ENCODE measurements around the gene AGPAT1. TPM values are rescaled to one million over a fixed set of nuclear protein-coding genes. Genes with fewer than 3 reads are reported as not detected.
A peak's percentile ranks its signal among the peaks of the same experiment; 100 is the strongest.

The AGPAT1 gene
- total RNA-seq, 2 donors from 2014 or later = 54.8 to 58.1 TPM

- intact Hi-C loops (cut with DNase I) = loop anchor here in 1 of 2 donors (5.0 kb wide), 1 partner anchor 1068 kb away; no protein-coding TSS in a partner anchor
- peak; percentile 36 to 51 for ATAC-seq
- no peak for DNase-seq
Observed at GRCh38 chr6:32129297-32130088, 46.4 kb downstream of the AGPAT1 start.

- DNase-seq = no peak
- intact Hi-C loops (cut with DNase I) = loop anchor here in 1 of 2 donors (5.0 kb wide), 1 partner anchor 1068 kb away; no protein-coding TSS in a partner anchor
Observed at GRCh38 chr6:32128751-32129296, 47.1 kb downstream of the AGPAT1 start.

GRCh38 chr6:32127717-32128592, 47.9 kb downstream of the AGPAT1 start, which contains the start of gene ATF6B:
Gene ATF6B (minus strand): TSS chr6:32128246. CDS start chr6:32128207, 39 bp downstream.
- intact Hi-C loops (cut with DNase I) = loop anchor here in 1 of 2 donors (5.0 kb wide), 1 partner anchor 1069 kb away; no protein-coding TSS in a partner anchor
- peak; percentile 95 for ATAC-seq
- DNase-seq = peak; percentile 100

More at GRCh38 chr6:32128751-32129296, 47.1 kb downstream of the AGPAT1 start:
- no peak for ATAC-seq

- ATAC-seq = no peak
- intact Hi-C loops (cut with DNase I) = loop anchor here in 1 of 2 donors (5.0 kb wide), 1 partner anchor 1070 kb away; no protein-coding TSS in a partner anchor
- no peak for DNase-seq
Observed at GRCh38 chr6:32127409-32127716, 48.5 kb downstream of the AGPAT1 start.

- intact Hi-C loops (cut with DNase I) = loop anchor here in 1 of 2 donors (5.0 kb wide), 1 partner anchor 1070 kb away; no protein-coding TSS in a partner anchor
- no peak for ATAC-seq
- no peak for DNase-seq
Observed at GRCh38 chr6:32126880-32127279, 49.0 kb downstream of the AGPAT1 start.

GRCh38 chr6:32123681-32124080, 52.2 kb downstream of the AGPAT1 start:
- ATAC-seq (no peak), DNase-seq (no peak)
- intact Hi-C loops (cut with DNase I) = no loop called here

- intact Hi-C loops (cut with DNase I) = no loop called here
- ATAC-seq = no peak
- DNase-seq = no peak
Observed at GRCh38 chr6:32120573-32121059, 55.3 kb downstream of the AGPAT1 start.

- ATAC-seq (peak; percentile 66 to 83), DNase-seq (peak; percentile 87)
- intact Hi-C loops (cut with DNase I) = loop anchor here in 1 of 2 donors (2.0 kb wide), 1 partner anchor 36 kb away; the partner anchor contains the start of gene PPT2
Observed at GRCh38 chr6:32118782-32119628, 56.9 kb downstream of the AGPAT1 start.

Small RNA genes within 50 kb of the gene (microRNA-seq; reads per million reads assigned to microRNA genes)
- gene MIR6721 (0.82 to 1.0 reads per million in 2 donors), gene MIR6833 (0 to 0.27 reads per million in 2 donors)

Other genes starting within 250 kb of the AGPAT1 start
- gene C2, start 248.4 kb downstream of the AGPAT1 start, total RNA-seq = 10 to 100 TPM; 12.3 to 30.0 TPM
- gene CFB, start 230.0 kb downstream of the AGPAT1 start, total RNA-seq = 100 to 1,000 TPM in 1 of 2 donors, 10 to 100 TPM in 1; 50.3 to 113 TPM
- 10 to 100 TPM; 39.8 to 53.7 TPM for gene NELFE, start 217.1 kb downstream of the AGPAT1 start, total RNA-seq
- 10 to 100 TPM; 36.8 to 45.1 TPM for gene SKIC2, start 216.9 kb downstream of the AGPAT1 start, total RNA-seq
- 10 to 100 TPM; 12.8 to 20.9 TPM for gene DXO, start 203.9 kb downstream of the AGPAT1 start, total RNA-seq
- gene C4A, start 194.0 kb downstream of the AGPAT1 start, total RNA-seq = 100 to 1,000 TPM; 199 to 206 TPM
- 100 to 1,000 TPM; 177 to 235 TPM for gene C4B, start 161.3 kb downstream of the AGPAT1 start, total RNA-seq
- 10 to 100 TPM in 1 of 2 donors, 1 to 10 TPM in 1; 2.0 to 10.3 TPM for gene CYP21A2, start 137.7 kb downstream of the AGPAT1 start, total RNA-seq
- 100 to 1,000 TPM; 143 to 158 TPM for gene TNXB, start 66.7 kb downstream of the AGPAT1 start, total RNA-seq
- gene ATF6B, start 47.8 kb downstream of the AGPAT1 start, total RNA-seq = 10 to 100 TPM; 35.4 to 36.2 TPM
- gene FKBPL, start 45.8 kb downstream of the AGPAT1 start, total RNA-seq = 1 to 10 TPM; 2.6 TPM
- under 1 TPM; 0.77 to 0.97 TPM for gene PRRT1, start 24.1 kb downstream of the AGPAT1 start, total RNA-seq
- gene PPT2, start 21.9 kb downstream of the AGPAT1 start, total RNA-seq = 10 to 100 TPM; 20.2 to 29.6 TPM
- gene EGFL8, start 11.5 kb downstream of the AGPAT1 start, total RNA-seq = 1 to 10 TPM; 7.1 to 8.7 TPM
- gene RNF5, start 2.3 kb upstream of the AGPAT1 start, total RNA-seq = 10 to 100 TPM; 73.0 to 77.9 TPM
- gene AGER, start 8.2 kb upstream of the AGPAT1 start, total RNA-seq = 1 to 10 TPM; 2.4 to 2.8 TPM
- 10 to 100 TPM; 43.7 to 47.7 TPM for gene PBX2, start 14.1 kb upstream of the AGPAT1 start, total RNA-seq
- 10 to 100 TPM in 1 of 2 donors, 1 to 10 TPM in 1; 8.5 to 15.8 TPM for gene GPSM3, start 16.6 kb upstream of the AGPAT1 start, total RNA-seq
- gene NOTCH4, start 48.0 kb upstream of the AGPAT1 start, total RNA-seq = 10 to 100 TPM; 22.4 to 27.9 TPM
- gene TSBP1, start 195.8 kb upstream of the AGPAT1 start, total RNA-seq = not detected
- not detected for gene BTNL2, start 231.1 kb upstream of the AGPAT1 start, total RNA-seq

All from left cardiac atrium (tissue), 4 donors.